H1 (cell line): ENCODE measurements around the gene RELT. TPM values are rescaled to one million over a fixed set of nuclear protein-coding genes. Genes with fewer than 3 reads are reported as not detected.

Source experiments
- CTCF ChIA-PET: fragments of 300-600 bp; sonication (Branson Sonifier 250); formaldehyde crosslinking; loops from one replicate; lab custom pipeline; 2021; ENCODE audit not compliant: partially characterized antibody; lab: Charles Lee
- POLR2A ChIA-PET: fragments of 300-600 bp; sonication (Branson Sonifier 250); formaldehyde crosslinking; loops from one replicate; lab custom pipeline; 2021; ENCODE audit warnings: inconsistent platforms; ENCODE audit not compliant: partially characterized antibody; lab: Charles Lee
- DNase-seq, 2 experiments: peaks; one replicate each; pipeline versions ENCODE4 v3.0.0 to v3.0.0-alpha.2; 2010 to 2022; ENCODE audit warnings: low spot score in 2 of 2, low read depth in 1 of 2, mixed read lengths in 1 of 2
- FAIRE-seq: peaks from 2 replicates; lab custom pipeline; 2011; peaks lifted over from hg19 to GRCh38; lab: Jason Lieb, UNC
- H2AFZ ChIP-seq: 2 replicates; pipeline ENCODE4 v1.8.1; 2012; ENCODE audit warnings: low read length, inconsistent platforms
- H2AK5ac ChIP-seq: 2 replicates; pipeline ENCODE4 v1.6.1; 2013; ENCODE audit warnings: low read depth, low read length
- H2BK120ac ChIP-seq: replicated peaks from 2 replicates; pipeline ENCODE3; 2013; ENCODE audit warnings: low read depth, low read length, inconsistent platforms
- H2BK12ac ChIP-seq: 2 replicates; pipeline ENCODE4 v1.6.1; 2013; ENCODE audit warnings: low read depth, low read length
- H2BK15ac ChIP-seq: 2 replicates; pipeline ENCODE4 v1.6.1; 2013; ENCODE audit warnings: low read length
- H2BK20ac ChIP-seq: 2 replicates; pipeline ENCODE4 v1.6.1; 2013; ENCODE audit warnings: low read length
- H2BK5ac ChIP-seq: 2 replicates; pipeline ENCODE4 v1.6.1; 2013; ENCODE audit warnings: low read depth, low read length
- H3K14ac ChIP-seq: 2 replicates; pipeline ENCODE4 v1.6.1; 2013; ENCODE audit warnings: inconsistent platforms; ENCODE audit not compliant: insufficient read length
- H3K18ac ChIP-seq: 2 replicates; pipeline ENCODE4 v1.6.1; 2013; ENCODE audit warnings: low read length; ENCODE audit errors: extremely low read depth
- H3K23ac ChIP-seq: 2 replicates; pipeline ENCODE4 v1.6.1; 2013; ENCODE audit warnings: inconsistent platforms; ENCODE audit not compliant: insufficient read length
- H3K23me2 ChIP-seq: 2 replicates; pipeline ENCODE4 v1.6.1; 2013; ENCODE audit warnings: low read depth, low read length
- H3K27ac ChIP-seq: 2 replicates; pipeline ENCODE4 v1.6.1; 2011; ENCODE audit warnings: low read depth, low read length, inconsistent platforms
- H3K27me3 ChIP-seq, 4 experiments: replicated peaks in 1 of 4; 1 replicate in 1 of 4; 2 replicates in 3 of 4; pipeline versions ENCODE4 v1.6.1 to v1.8.1; 2011 to 2013; ENCODE audit warnings: low read length in 3 of 4, mild to moderate bottlenecking in 3 of 4, inconsistent platforms in 2 of 4, mixed read lengths in 2 of 4, moderate library complexity in 1 of 4; ENCODE audit not compliant: control insufficient read depth in 3 of 4, insufficient read depth in 3 of 4; ENCODE audit errors: extremely low read depth in 1 of 4
- H3K36me3 ChIP-seq, 4 experiments: 2 replicates each; pipeline versions ENCODE4 v1.6.1 to v1.8.1; 2011 to 2013; ENCODE audit warnings: mild to moderate bottlenecking in 4 of 4, low read length in 3 of 4, moderate library complexity in 2 of 4, control low read depth in 1 of 4, inconsistent platforms in 1 of 4; ENCODE audit not compliant: insufficient read depth in 4 of 4, control insufficient read depth in 2 of 4
- H3K4ac ChIP-seq: replicated peaks from 2 replicates; pipeline ENCODE3; 2013; ENCODE audit warnings: low read length, low read depth, mixed read lengths, inconsistent platforms; ENCODE audit not compliant: insufficient read length
- H3K4me1 ChIP-seq, 4 experiments: replicated peaks in 1 of 4; 1 replicate in 1 of 4; 2 replicates in 3 of 4; pipeline versions ENCODE4 v1.6.1 to v1.8.1; 2011 to 2013; ENCODE audit warnings: low read length in 3 of 4, inconsistent platforms in 2 of 4, mixed read lengths in 1 of 4; ENCODE audit not compliant: insufficient read depth in 4 of 4, control insufficient read depth in 3 of 4
- H3K4me2 ChIP-seq, 2 experiments: 2 replicates each; pipeline versions ENCODE4 v1.6.1 to v1.8.1; 2011 to 2013; ENCODE audit warnings: low read depth in 2 of 2, low read length in 2 of 2, control low read depth in 1 of 2, inconsistent platforms in 1 of 2, mild to moderate bottlenecking in 1 of 2; ENCODE audit not compliant: insufficient read depth in 1 of 2
- H3K4me3 ChIP-seq, 4 experiments: fragments of 200-600, 300-600 bp in 1 of 4; sonication (generic), shearing (Covaris generic), sonication (Bioruptor Twin) in 1 of 4; 2 replicates each; pipeline versions ENCODE4 v1.5.1 to v1.8.1; 2011 to 2016; ENCODE audit warnings: low read length in 4 of 4, low read depth in 3 of 4, control low read depth in 2 of 4, inconsistent platforms in 2 of 4, mild to moderate bottlenecking in 2 of 4, mixed read lengths in 1 of 4, moderate library complexity in 1 of 4; ENCODE audit not compliant: insufficient read depth in 2 of 4; ENCODE audit errors: extremely low read depth in 1 of 4
- H3K56ac ChIP-seq: replicated peaks from 2 replicates; pipeline ENCODE3; 2013; ENCODE audit warnings: low read depth, mild to moderate bottlenecking, mixed read lengths, low read length, inconsistent platforms; ENCODE audit not compliant: insufficient read length
- H3K79me1 ChIP-seq: 2 replicates; pipeline ENCODE4 v1.6.1; 2013; ENCODE audit warnings: low read depth, low read length, control low read depth
- H3K79me2 ChIP-seq, 2 experiments: 2 replicates each; pipeline versions ENCODE4 v1.6.1 to v1.8.1; 2012 to 2013; ENCODE audit warnings: low read length in 2 of 2, mild to moderate bottlenecking in 2 of 2, inconsistent platforms in 1 of 2; ENCODE audit not compliant: insufficient read depth in 2 of 2, control insufficient read depth in 1 of 2
- H3K9ac ChIP-seq, 4 experiments: replicated peaks in 1 of 4; 1 replicate in 1 of 4; 2 replicates in 3 of 4; pipeline versions ENCODE4 v1.6.1 to v1.8.1; 2011 to 2013; ENCODE audit warnings: low read depth in 3 of 4, low read length in 3 of 4, control low read depth in 2 of 4, mild to moderate bottlenecking in 2 of 4, moderate library complexity in 2 of 4, inconsistent platforms in 1 of 4; ENCODE audit errors: extremely low read depth in 1 of 4
- H3K9me3 ChIP-seq, 2 experiments: 2 replicates each; pipeline versions ENCODE4 v1.6.1 to v1.8.1; 2012 to 2013; ENCODE audit warnings: mild to moderate bottlenecking in 2 of 2, moderate library complexity in 2 of 2, control low read depth in 1 of 2, inconsistent platforms in 1 of 2, low read depth in 1 of 2, low read length in 1 of 2, mixed read lengths in 1 of 2; ENCODE audit not compliant: insufficient read depth in 2 of 2
- H4K20me1 ChIP-seq, 2 experiments: replicated peaks in 1 of 2; 2 replicates each; pipeline versions ENCODE3 to v1.8.1; 2011 to 2013; ENCODE audit warnings: inconsistent platforms in 2 of 2, low read length in 2 of 2, mild to moderate bottlenecking in 1 of 2; ENCODE audit not compliant: insufficient read depth in 2 of 2, control insufficient read depth in 1 of 2
- H4K5ac ChIP-seq: 2 replicates; pipeline ENCODE4 v1.6.1; 2013; ENCODE audit warnings: low read length, low read depth, mixed read lengths, inconsistent platforms; ENCODE audit not compliant: insufficient read length
- H4K8ac ChIP-seq: 2 replicates; pipeline ENCODE4 v1.8.0; 2013; ENCODE audit warnings: mild to moderate bottlenecking, moderate library complexity, low read length, inconsistent platforms; ENCODE audit not compliant: insufficient read depth; ENCODE audit errors: extremely low read depth
- H4K91ac ChIP-seq: replicated peaks from 2 replicates; pipeline ENCODE3; 2013; ENCODE audit warnings: low read length, mixed read lengths, inconsistent platforms; ENCODE audit not compliant: insufficient read length
- CBX8 ChIP-seq: fragments of 300-800, 300-1000 bp; sonication (generic); IDR thresholded peaks from 2 replicates; pipeline ENCODE4 v1.7.1; 2016; ENCODE audit warnings: low read depth, low read length, borderline replicate concordance
- KDM1A ChIP-seq: fragments of 200-600, 300-600 bp; sonication (generic); IDR thresholded peaks from 2 replicates; pipeline ENCODE4 v1.7.1; 2016; ENCODE audit warnings: mild to moderate bottlenecking, low read length, borderline replicate concordance
- RXRA ChIP-seq: IDR thresholded peaks from 2 replicates; pipeline ENCODE4 v1.6.1; 2011; ENCODE audit warnings: low read depth, mild to moderate bottlenecking, low read length, moderate library complexity; ENCODE audit not compliant: insufficient read depth
- SRF ChIP-seq: IDR thresholded peaks from 2 replicates; pipeline ENCODE4 v1.6.1; 2011; ENCODE audit warnings: mild to moderate bottlenecking, low read depth, low read length, moderate library complexity
- TBP ChIP-seq: IDR thresholded peaks from 2 replicates; pipeline ENCODE4 v1.6.1; 2011; ENCODE audit warnings: low read depth, low read length, improper control_type of control experiment
- WGBS, 2 experiments: shearing (Covaris generic) in 1 of 2; methylation state at CpG; one replicate each; pipeline versions ENCODE4 v1.1.6 to v1.1.7; 2013 to 2015; ENCODE audit warnings: low lambda C conversion rate in 2 of 2, mixed read lengths in 2 of 2, inconsistent platforms in 1 of 2, low coverage in 1 of 2, missing lambda C conversion rate in 1 of 2; ENCODE audit not compliant: insufficient replicate concordance in 2 of 2, insufficient coverage in 1 of 2, insufficient read length in 1 of 2; ENCODE audit errors: extremely low coverage in 1 of 2, missing lambda C conversion rate in 1 of 2; 5-methylcytosine and 5-hydroxymethylcytosine counted together
- polyA plus RNA-seq, 7 experiments: library from polyadenylated mRNA; depleted of rRNA in 3 of 7; stranded (reverse) in 5 of 7; unstranded in 2 of 7; fragments of >200 nt in 5 of 7; fragments of 200-250 nt in 2 of 7; gene quantifications; 1 replicate in 5 of 7; 2 replicates in 1 of 7; 4 replicates in 1 of 7; pipeline versions ENCODE4 v1.2.1 to v1.2.3, GENCODE V29; 2011 to 2013; ENCODE audit warnings: missing spikeins in 2 of 7, mixed read lengths in 2 of 7
- total RNA-seq: library from RNA; stranded (reverse); fragmentation: NEBNext Ultra II Directional; extraction: Animal tissue kit (Norgen Biotek cat#: 25700); gene quantifications from 2 replicates; pipeline ENCODE4 v1.2.1, GENCODE V29; 2021

Gene RELT
- total and polyA plus RNA-seq, 2 of the 8 experiments (the other 6 are each of a cell fraction or from before 2014, with no cell fraction given): 3.4 to 5.7 TPM

GRCh38 chr11:73426219-73426850 is 50.1 kb downstream of the RELT start:
- peaks cover 0 to 2% (median under 1%) of the 10 kb centered on the region in 4 experiments; a peak in 2 of 7 replicates for H3K4me1 ChIP-seq
- H2AFZ ChIP-seq: no peak overlapping the region
- no peak overlapping the region for H4K8ac ChIP-seq
- H3K14ac ChIP-seq: no peak overlapping the region
- H3K9ac ChIP-seq: no peak overlapping the region
- H3K4me3 ChIP-seq: no peak overlapping the region
- no peak overlapping the region for H3K27ac ChIP-seq
- no peak overlapping the region for H3K56ac ChIP-seq
- no peak overlapping the region for H3K4me2 ChIP-seq
- ChIA-PET POLR2A (interaction anchor here (1.3 kb wide), 1 partner anchor 13 kb away, joined by 4 read pairs; no protein-coding TSS in a partner anchor), CTCF (interaction anchor here (0.6 to 1.8 kb wide), 6 partner anchors 11 to 350 kb away, joined by 3 to 5 read pairs (median 3); no protein-coding TSS in a partner anchor)
- no peak for TF ChIP-seq RXRA
- no peak for TF ChIP-seq SRF
- no peak for TF ChIP-seq CBX8
- no peak for TF ChIP-seq TBP
- no peak for TF ChIP-seq KDM1A
- H3K9me3 ChIP-seq: no peaks in the 10 kb centered on the region
- FAIRE-seq (no peak), DNase-seq (no peak)
- H3K79me1 ChIP-seq: no peaks in the 10 kb centered on the region
- H2AK5ac ChIP-seq: no peak overlapping the region
- H2BK20ac ChIP-seq: no peak overlapping the region
- no peak overlapping the region for H4K5ac ChIP-seq
- H3K4ac ChIP-seq: no peak overlapping the region
- no peaks in the 10 kb centered on the region for H3K27me3 ChIP-seq
- no peak overlapping the region for H2BK5ac ChIP-seq
- H3K18ac ChIP-seq: no peak overlapping the region
- H3K79me2 ChIP-seq: no peaks in the 10 kb centered on the region
- H2BK12ac ChIP-seq: no peak overlapping the region
- no peaks in the 10 kb centered on the region for H3K23me2 ChIP-seq
- H4K91ac ChIP-seq: no peak overlapping the region
- H4K20me1 ChIP-seq: no peaks in the 10 kb centered on the region
- H2BK120ac ChIP-seq: no peak overlapping the region
- no peaks in the 10 kb centered on the region for H3K36me3 ChIP-seq
- WGBS, 2 experiments: 81% methylated on average over 2 of the region's 2 CpGs; no CpG with 5 or more reads in 1 of the 2 experiments
- no peak overlapping the region for H2BK15ac ChIP-seq
- H3K23ac ChIP-seq: no peak overlapping the region
